ENCODE results near the gene KIF13A.
"Not testable (repeated sequence)": the region's sequence is repeated elsewhere in the genome, so short reads cannot be mapped to it uniquely, and the experiment has no call there.

Gene KIF13A

DNA sequence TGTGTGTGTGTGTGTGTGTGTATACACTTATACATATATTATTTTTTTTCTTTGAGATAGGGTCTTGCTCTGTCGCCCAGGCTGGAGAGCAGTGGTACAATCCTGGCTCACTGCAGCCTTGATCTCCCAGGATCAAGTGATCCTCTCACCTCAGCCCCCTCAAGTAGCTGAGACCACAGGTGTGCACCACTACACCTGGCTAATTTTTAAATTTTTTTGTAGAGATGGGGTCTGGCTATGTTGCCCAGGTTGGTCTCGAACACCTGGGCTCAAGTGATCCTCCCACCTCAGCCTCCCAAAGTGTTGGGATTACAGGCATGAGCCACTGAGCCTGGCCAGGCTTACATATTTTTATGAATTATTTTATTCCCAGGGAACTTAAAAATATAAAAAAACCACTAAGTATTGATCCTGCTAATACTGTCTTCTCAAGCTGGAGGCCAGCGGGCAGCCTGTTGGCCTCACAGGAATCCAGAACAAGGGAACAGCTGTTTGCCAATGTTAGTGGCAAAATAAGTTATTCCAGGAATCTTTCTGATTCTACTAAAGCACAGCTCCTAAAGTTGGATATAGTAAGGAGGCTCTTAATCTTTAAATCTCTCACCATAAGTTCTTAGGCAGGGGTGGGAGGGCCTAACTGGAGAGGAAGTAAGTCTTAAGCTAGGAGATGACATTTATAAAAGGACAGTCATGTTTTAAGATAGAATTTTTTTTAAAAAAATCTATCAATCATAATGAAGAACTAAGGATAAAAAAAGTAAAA lies 145.2 kb downstream of the KIF13A start:
- no peak for DNase-seq

DNA sequence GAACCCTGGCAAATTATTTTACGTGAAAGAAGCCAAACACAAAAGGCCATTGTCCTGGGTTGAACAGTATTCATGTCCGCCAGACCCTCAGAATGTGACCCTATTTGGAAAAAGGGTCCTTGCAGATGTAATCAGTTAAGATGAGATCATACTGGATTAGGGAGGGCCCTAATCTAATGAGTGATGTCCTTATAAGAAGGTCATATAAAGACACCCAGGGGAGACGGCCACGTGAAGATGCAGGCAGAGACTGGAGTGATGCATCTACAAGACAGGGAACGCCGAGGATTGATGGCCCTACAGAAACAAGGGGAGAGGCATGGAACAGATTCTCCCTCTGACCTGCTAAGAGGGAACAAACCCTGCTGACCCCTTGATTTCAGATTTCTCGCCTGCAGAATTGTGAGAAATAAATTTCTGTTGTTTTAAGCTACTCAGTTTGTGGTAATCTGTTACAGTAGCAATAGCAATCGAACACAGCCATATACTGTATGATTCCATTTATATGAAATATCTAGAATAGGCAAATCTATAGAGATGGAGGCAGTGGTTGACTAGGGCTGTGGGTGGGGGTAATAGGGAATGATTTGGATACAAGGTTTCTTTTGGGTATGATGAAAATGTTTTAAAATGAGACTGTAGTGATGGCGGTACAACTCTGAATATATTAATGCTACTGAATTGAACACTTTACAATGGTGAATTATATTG lies 147.8 kb downstream of the KIF13A start:
- no peak for DNase-seq

DNA sequence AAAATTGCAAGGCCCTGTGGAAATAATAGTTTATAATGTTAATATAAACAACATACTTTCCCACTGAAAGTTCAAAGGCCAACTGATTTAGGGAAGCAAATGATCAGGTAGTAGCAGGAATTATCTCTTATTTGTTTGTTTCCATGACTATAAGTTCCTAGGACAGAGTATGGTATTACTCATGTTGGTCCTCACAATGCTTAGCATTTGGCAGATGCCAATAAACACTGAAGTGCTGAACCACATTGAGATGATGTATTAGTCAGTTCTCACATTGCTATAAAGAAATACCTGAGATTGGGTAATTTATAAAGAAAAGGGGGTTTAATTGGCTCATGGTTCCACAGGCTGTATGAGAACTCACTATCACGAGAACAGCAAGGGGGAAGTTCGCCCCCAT lies 151.1 kb downstream of the KIF13A start:
- DNase-seq = no peak

DNA sequence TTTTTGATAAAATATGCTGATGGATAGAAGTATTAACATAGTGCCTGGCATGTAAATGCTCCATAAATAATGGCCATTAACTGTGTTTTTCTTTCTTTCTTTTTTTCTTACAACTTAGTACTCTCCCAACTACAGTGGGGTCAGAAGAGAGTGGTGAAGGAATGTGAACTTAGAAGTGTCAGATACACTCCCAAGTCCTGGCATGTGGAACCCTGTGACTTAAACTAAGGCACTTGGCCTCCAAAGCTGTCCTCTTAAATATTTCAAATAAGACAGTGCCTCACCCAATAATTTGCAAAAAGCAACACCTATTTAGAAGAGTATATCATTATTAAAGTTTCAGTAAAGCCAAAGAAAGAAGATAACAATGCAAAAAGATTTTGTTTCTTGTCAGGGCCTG lies 151.7 kb downstream of the KIF13A start:
- no peak for DNase-seq

DNA sequence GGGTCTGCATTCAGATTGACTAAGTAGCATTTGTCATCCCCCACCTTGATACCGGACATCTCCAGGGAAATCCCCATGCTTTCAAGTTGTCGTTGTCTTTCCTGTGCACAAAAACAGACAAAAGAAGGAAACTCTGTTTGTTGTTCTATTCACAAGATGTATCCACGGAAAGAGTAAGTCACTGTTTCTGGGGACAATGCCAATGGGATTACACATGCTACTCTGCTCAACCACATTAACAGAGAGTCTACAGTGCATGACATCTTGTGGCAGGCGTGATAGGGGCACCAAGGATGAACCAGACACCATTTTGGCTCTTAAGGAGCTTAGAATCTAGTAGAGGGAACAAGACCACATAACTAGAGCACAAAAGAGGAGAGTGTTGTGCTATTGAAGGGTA lies 156.3 kb downstream of the KIF13A start:
- no peak for DNase-seq

DNA sequence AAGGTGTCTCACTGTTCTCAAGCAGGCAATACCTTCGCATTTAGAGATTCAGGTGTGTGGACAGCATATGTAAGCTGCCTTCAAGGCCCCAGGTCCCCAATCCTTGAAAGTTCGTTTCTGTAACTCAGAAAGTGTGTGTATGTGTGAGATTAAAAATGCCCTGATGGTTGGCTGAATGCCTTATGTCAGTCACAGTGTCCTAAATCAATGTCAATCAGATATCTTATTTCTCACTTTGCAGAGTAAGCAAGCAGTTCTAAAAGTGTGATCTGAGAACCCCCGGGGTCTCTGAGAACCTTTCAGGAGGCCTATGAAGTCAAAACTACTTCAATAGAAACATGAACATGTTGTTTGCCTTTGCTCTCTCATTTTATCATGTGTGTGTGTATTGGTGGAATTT lies 157.5 kb downstream of the KIF13A start:
- no peak for DNase-seq

DNA sequence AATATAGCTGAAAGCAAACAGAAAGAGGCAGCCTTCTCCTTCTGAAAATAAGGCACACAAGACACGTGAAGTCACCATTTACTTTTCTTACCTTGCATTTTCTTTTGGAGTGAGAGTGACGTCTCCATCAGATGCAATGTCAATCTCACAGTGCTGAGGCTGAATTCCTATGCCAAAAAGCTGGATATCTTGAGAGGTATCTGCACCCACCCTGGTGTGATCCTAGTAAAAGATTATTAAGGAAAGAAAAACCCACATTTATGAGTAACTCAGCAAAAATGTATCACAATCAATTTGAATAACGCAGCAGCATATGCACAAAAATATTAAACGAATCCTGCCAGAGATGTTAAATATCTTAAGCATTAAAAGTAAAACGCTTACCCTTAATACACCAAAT lies 159.3 kb downstream of the KIF13A start:
- no peak for DNase-seq

DNA sequence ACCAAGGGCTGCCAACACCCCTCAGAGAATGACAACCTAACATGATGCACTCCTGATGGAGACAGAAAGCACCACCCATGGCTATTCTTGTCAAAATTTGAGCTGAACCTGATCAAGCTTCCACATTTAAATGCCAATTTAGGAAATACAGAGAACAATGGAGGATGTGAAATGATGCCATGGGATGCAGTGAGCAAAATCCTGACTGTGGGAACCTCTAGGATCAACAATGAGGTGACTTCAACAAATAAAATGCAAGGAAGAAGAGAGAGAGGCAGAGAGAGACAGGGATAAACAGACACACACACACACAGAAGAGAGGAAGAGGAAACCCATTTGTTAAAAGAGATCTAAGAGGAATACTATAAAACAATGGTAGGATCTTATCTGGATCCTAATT lies 161.1 kb downstream of the KIF13A start:
- DNase-seq = no peak

DNA sequence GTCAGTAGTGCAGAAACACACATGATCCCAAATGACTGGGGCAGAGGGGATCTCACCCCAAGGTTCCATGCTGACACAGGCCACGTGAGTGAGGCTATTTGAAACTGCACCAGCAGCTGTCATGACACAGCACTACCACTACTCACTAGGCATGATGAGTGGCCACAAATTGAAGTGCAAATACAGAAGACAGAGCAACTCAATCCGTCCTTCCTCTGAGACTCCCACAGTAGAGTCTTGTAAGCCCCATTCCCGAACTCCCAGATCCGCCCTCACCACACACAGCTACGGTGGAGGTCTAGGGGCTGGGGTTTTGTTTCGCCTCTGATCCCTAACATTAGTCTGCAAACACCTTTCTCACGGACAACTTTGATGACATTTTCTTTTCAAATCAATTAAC lies 167.4 kb downstream of the KIF13A start:
- no peak for DNase-seq

DNA sequence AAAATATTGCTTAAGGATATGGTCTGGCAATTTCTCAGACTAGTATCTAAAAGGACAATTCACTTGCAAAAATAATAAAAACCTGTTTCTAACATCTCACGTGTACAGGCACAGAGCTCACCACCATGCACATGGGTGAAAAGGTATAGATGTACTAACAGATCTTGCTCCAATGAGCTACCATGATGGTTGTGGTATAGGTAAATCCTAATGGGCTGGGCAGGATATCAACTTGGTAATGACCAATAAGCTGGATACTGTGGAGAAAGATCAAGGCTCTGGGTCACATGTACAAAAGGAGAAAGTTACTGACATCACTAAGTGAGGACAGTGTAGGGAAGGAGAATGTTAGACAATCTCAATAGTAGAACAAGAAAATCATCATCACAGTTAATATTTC lies 169.7 kb downstream of the KIF13A start:
- DNase-seq = no peak

DNA sequence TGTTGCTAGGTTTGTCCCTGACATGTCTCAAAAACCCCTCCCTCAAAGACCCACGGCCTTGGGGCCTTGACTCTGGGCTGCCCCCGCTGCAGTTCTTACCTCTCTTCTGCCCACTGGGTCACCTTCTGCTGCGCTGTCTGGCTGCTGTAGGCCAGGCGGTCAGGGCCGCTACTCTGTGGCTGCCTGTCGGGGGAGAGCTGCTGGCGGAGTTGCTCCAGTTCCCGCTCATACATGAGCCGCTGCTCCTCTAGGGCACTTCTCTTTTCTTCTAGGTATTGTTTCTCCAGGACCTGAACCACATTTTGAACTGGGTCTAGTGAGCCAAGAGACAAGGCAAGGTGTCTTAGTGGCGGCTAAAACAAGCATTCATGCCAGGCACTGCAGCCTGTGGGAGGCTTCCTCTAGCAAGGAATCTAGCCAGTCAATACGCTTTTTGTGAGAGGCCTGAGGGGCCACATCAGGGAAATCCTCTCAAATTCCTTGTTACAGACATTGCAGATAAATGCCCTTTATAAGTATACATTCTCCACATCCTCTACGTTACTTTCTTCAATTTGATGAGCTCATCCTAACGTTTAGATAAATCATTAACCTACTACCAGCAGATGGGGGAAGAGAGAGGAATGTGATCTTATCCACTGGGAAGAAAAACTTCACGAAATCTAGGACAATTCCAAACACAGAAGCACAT lies 170.4 kb downstream of the KIF13A start:
- DNase-seq = no peak

DNA sequence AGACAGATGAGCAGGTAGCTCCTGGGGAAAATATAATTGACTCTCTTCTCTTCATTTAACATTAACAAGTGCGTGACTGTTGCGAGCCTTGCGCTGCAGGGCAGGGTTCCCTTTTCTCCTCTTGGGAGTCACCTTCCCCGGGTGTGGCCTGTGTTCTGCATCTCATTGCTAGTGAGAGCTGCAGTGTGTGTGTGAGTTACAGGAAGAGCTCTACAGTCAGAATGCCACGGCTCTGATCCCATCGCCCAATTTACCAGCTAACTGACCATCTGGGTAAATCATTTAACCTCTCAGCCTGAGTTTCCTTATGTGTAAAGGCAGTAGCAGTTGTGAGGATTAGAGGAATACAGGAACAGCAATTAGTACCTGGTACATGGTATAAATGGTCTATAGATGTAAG lies 173.9 kb downstream of the KIF13A start:
- no peak for DNase-seq

DNA sequence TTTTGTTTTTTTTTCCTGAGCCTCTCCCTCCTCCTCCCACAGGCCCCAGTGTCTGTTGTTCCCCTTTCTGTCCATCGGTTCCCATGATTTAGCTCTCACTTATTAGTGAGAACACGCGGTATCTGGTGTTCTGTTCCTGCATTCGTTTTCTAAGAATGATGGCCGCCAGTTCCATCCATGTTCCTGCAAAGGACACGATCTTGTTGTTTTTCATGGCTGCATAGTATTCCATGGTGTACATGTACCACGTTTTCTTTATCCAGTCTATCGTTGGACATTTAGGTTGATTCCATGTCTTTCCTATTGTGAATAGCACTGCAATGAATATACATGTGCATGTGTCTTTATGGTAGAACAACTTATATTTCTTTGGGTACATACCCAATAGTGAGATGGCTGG lies 175.1 kb downstream of the KIF13A start:
- DNase-seq = no peak

DNA sequence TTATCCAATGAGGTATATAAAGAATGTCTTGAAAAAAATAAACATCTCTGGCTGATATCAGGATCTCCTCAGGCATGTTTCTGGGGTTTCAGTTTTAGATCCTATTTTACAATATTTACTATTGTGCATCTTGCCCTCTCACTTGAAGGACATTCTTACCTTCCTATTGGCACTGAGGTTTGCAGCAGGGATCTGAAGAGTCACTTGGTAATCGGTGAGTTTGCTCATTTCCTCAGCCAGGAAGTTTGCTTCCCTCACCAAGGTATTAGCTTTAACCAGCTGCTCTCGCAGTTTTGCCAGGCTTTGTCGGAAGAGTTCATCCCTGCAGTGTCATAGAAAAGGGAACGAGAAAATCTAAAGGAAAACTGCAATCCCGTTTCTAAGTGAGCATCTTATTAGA lies 178.8 kb downstream of the KIF13A start:
- no peak for DNase-seq

DNA sequence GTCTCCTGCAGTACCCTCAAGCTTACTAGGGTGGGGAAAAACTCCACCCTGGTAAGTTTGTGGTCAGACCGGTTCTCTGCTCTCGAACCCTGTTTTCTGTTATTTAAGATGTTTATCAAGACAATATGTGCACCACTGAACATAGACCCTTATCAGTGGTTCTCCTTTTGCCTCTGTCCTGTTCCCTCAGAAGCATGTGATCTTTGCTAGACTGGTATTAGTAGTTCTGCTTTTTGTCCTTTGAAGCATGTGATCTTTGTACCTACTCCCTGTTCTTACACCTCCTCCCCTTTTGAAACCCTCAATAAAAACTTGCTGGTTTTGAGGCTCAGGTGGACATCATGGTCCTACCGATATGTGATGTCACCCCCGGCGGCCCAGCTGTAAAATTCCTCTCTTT lies 180.0 kb downstream of the KIF13A start:
- not testable (repeated sequence) for DNase-seq

DNA sequence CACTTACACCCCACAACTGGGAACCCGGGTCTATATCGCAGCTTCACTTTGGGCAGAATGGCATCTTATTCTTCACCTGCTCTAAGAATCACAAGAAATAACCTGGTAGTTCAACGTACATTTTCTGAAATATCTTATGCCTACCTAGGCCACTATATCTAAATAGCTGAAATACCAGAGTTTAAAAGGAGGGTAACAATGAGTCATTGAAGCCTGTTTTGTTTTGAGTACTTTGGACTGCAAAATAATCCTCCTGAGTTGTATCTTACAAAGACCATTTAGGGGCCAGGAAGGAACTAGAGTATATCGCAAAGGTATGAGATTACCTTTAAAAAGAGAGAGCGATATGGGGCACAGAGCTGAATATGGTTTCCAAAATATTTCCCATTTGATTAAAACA lies 184.0 kb downstream of the KIF13A start:
- no peak for DNase-seq

DNA sequence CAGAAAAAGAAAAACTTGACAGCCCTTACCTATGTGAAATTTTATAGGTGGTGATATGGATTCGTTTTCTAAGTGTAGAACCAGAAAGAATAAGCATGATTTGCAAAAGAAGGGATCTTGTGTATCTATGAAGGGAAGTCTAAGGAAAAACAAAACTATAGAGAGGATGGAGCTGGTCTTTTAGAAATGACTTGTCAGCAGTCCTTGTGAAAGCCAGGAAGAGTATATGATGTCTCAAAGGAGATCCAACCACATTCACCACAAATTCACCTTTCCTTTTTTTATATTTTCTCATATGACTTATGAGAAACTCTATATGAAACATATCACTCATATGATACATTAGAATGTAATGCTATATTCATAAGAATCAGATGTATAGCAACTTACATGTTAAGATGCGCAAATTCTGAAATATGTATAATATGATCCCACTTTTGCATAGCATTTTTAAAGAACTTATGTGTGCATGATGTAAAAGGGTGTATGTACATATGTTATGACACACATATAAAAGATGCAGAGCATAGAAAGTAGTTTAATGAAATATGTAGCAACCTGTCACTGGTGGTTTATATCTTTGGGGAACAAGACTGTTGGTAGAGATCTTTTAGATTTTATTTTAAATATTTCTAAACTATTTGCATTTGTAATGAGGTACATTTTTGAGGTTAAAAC lies 188.8 kb downstream of the KIF13A start:
- DNase-seq = no peak

DNA sequence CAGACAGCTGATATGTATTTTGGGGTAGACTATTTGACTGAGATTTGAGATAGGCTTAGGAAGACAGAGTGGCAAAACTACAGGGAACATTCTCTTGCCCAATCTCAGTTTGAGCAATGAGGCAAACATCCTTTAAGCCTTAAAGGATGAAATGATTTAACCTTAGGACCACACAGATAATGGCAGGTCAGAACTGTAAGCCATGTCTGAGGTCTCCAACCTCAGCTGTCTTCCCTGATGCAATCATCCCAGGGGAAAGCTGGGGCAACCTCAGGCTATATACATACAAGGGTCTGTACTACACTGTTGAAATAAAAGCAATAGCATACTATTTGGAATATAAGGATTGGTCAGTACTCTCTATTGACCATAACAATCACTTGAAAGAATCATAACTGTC lies 196.9 kb downstream of the KIF13A start:
- no peak for DNase-seq

DNA sequence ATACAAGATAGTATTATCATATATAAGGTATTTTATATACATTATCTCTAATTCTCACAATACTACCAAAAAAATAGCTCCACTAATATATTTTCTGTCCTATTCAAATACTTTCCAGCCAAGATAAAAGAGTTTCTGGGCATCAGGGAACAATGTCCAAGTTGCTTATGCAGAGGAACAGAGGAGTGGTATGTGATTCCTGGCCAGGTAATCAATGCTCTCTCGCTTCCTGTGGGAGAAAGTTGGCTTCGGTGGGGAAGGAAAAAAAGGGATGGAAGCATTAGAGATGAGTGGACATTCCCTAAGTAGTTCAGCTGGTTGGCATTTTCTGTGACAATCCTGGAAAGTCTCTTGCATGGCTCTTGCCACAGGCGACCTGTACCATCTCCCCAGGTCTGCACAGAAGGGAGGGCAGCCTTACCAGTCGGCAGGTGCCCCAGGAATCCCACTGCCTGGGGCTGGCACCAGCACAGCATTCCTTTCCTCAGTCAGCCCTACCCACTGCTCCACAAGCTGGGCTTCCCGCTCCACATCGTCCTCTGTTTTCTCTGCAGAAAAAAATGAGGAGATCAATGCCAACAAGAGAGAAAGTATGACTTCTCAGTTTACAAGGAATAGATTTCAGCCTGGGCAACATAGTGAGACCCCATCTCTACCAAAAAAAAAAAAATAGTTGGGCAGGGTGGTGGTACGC lies 202.2 kb downstream of the KIF13A start:
- DNase-seq = no peak

DNA sequence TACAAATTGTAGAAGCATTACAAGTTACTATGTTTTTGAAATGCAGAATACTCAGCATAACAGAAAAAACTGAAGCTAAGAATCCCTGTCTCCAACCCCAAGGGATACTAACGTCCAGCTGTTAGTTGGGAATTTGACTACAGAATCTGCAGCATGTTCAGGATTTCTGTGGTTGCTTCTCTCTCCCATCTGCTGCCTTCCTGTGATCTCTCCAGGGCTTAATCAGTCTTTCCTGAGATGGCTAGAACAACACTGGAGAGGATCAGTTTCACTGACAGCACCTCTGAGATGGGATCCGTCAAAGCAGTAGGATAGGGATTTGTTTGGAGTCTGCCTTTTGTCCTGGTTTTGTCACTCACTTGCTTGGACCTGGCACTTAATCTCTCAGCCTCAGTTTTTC lies 207.4 kb downstream of the KIF13A start:
- no peak for DNase-seq

DNA sequence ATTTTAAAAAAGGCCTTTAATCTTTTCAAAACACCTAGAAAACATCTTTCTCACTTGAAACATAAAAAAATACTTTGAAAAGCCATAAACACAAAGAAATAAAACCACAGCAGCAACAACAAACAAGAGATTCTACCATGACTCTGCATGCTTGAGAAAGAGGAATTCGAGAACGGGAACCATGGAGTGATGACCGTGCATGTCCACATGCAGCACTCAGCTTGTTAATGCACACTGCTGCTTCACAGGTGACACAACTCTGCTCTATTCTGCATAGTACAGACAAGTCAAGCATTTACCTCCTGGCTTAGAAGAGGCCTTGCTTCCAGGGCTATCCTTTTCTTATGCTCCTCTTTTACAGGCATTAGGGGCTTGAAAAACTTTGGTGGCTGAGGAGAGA lies 215.8 kb downstream of the KIF13A start:
- no peak for DNase-seq

DNA sequence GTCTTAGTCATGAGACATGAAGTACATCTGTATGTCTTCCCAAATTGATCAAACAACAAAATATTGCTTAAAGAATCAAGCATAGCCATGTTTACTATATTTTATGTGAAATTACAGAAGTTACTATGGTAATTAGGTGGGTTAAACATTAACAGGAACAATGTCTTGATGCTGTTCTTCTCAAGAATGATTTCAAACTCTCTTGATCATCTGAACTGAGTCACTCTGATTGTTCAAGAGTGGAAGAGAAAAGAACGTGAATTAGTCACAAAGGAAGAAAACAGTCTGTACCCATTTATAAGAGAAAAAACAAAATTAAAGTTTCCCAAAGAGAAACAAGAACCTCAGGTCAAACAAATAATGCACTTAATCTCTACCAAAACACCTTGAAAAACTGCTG lies 218.6 kb downstream of the KIF13A start:
- no peak for DNase-seq

DNA sequence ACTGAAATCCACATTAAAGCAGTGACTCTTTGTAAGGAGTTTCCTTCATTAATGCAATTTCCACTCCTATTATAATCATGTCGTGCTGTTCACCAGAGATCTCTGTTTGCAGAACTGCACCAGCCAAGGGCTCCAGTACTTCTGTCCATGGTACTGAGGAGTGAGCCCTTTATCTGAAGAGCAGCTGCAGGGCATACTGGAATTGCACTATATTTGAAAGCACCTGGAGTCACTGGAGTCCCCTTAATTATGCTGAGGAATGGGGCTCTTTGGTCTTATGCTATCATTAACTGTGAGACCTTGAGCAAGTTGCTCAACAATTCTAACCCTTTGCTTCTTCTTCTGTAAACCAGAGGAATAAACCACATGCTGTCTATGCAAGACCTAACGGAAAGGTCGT lies 219.0 kb downstream of the KIF13A start:
- no peak for DNase-seq

Measured in NCI-H524 treated with DMSO at 0.1 percent for 48 hours (cell line).